ENCODE measurements around the gene PPEF1. TPM values are rescaled to one million over a fixed set of nuclear protein-coding genes. Genes with fewer than 3 reads are reported as not detected.

Gene PPEF1
- total RNA-seq, 1 experiment from 2014 or later: not detected

- no peak for DNase-seq
- no peaks in the 10 kb centered on the region for H3K4me1 ChIP-seq (ENCODE audit: insufficient read depth, low read length)
- 0 out of 2 replicates have a peak, but pooled peaks cover 3% of the 10 kb centered on the region for H3K27me3 ChIP-seq (ENCODE audit: low read length)
- no peaks in the 10 kb centered on the region for H3K9me3 ChIP-seq (ENCODE audit: low read length)
- no peak overlapping the region for H3K27ac ChIP-seq (ENCODE audit: low read length)
- H3K9ac ChIP-seq (ENCODE audit: low read length): no peak overlapping the region
- TF ChIP-seq EZH2 (IDR thresholded peaks at IDR 0.05; ENCODE audit: low read length, unreplicated experiment): no peak
- no peak for TF ChIP-seq EZH2phosphoT487 (IDR thresholded peaks at IDR 0.05; ENCODE audit: borderline replicate concordance, low read length)
- no peak for TF ChIP-seq CTCF (conservative IDR thresholded peaks at IDR 0.05; ENCODE audit: low read depth, low read length)
- intact Hi-C loops (cut with micrococcal nuclease): no loop called here
- H3K4me2 ChIP-seq (ENCODE audit: low read length): no peak overlapping the region
- H4K20me1 ChIP-seq (ENCODE audit: low read length): no peaks in the 10 kb centered on the region
- POLR2A ChIA-PET (ENCODE audit: unreplicated experiment): no interaction called here
- no peaks in the 10 kb centered on the region for H3K79me2 ChIP-seq (ENCODE audit: low read length)
- H3K36me3 ChIP-seq (ENCODE audit: low read depth, low read length): no peaks in the 10 kb centered on the region
- no peak overlapping the region for H3K4me3 ChIP-seq (ENCODE audit: low read length)
- CTCF ChIA-PET: no interaction called here
- no peak overlapping the region for H2AFZ ChIP-seq (ENCODE audit: low read length)
- H3F3A ChIP-seq (ENCODE audit: low read length, unreplicated experiment): no peaks in the 10 kb centered on the region
- BruUV-seq (replicated peaks): no TSS peak
- no peaks in the 10 kb centered on the region for H3K9me2 ChIP-seq (replicated peaks; ENCODE audit: low read length)
- ATAC-seq: no peak
Measured at GRCh38 chrX:18753631-18754030, 46.2 kb downstream of the PPEF1 start.

GRCh38 chrX:18755651-18756050, 48.2 kb downstream of the PPEF1 start:
- no peak for DNase-seq
- Histone ChIP-seq H3K4me2 (ENCODE audit: low read length) (no peak overlapping the region), H3K9me2 (replicated peaks; ENCODE audit: low read length) (no peaks in the 10 kb centered on the region), H3K9ac (ENCODE audit: low read length) (no peak overlapping the region), H3K27me3 (ENCODE audit: low read length) (0 out of 2 replicates have a peak, but pooled peaks cover 3% of the 10 kb centered on the region), H3K4me1 (ENCODE audit: insufficient read depth, low read length) (no peaks in the 10 kb centered on the region), H3K36me3 (ENCODE audit: low read depth, low read length) (no peaks in the 10 kb centered on the region), H3K79me2 (ENCODE audit: low read length) (no peaks in the 10 kb centered on the region), H3K4me3 (ENCODE audit: low read length) (no peak overlapping the region), H3K9me3 (ENCODE audit: low read length) (no peaks in the 10 kb centered on the region), H3F3A (ENCODE audit: low read length, unreplicated experiment) (no peaks in the 10 kb centered on the region), H3K27ac (ENCODE audit: low read length) (no peak overlapping the region), H2AFZ (ENCODE audit: low read length) (no peak overlapping the region), H4K20me1 (ENCODE audit: low read length) (no peaks in the 10 kb centered on the region)
- POLR2A ChIA-PET (ENCODE audit: unreplicated experiment): no interaction called here
- no peak for TF ChIP-seq EZH2 (IDR thresholded peaks at IDR 0.05; ENCODE audit: low read length, unreplicated experiment)
- no peak for TF ChIP-seq CTCF (conservative IDR thresholded peaks at IDR 0.05; ENCODE audit: low read depth, low read length)
- CTCF ChIA-PET: no interaction called here
- no TSS peak for BruUV-seq (replicated peaks)
- no peak for ATAC-seq
- intact Hi-C loops (cut with micrococcal nuclease): no loop called here

- Histone ChIP-seq H3K27ac (ENCODE audit: low read length) (no peak overlapping the region), H3K27me3 (ENCODE audit: low read length) (no peaks in the 10 kb centered on the region)
- no TSS peak for BruUV-seq (replicated peaks)
Measured at GRCh38 chrX:18757956-18758932, 50.8 kb downstream of the PPEF1 start.

More at GRCh38 chrX:18757956-18758932, 50.8 kb downstream of the PPEF1 start:
- Histone ChIP-seq H3K9me3 (ENCODE audit: low read length) (no peaks in the 10 kb centered on the region), H3K4me2 (ENCODE audit: low read length) (no peak overlapping the region), H3K4me3 (ENCODE audit: low read length) (no peak overlapping the region), H3K36me3 (ENCODE audit: low read depth, low read length) (no peaks in the 10 kb centered on the region), H2AFZ (ENCODE audit: low read length) (no peak overlapping the region), H3F3A (ENCODE audit: low read length, unreplicated experiment) (no peaks in the 10 kb centered on the region), H3K9ac (ENCODE audit: low read length) (no peak overlapping the region), H4K20me1 (ENCODE audit: low read length) (no peaks in the 10 kb centered on the region), H3K79me2 (ENCODE audit: low read length) (no peaks in the 10 kb centered on the region), H3K9me2 (replicated peaks; ENCODE audit: low read length) (no peaks in the 10 kb centered on the region), H3K4me1 (ENCODE audit: insufficient read depth, low read length) (no peaks in the 10 kb centered on the region)
- ATAC-seq (no peak), DNase-seq (no peak)
- CTCF ChIA-PET: no interaction called here
- no peak for TF ChIP-seq CTCF (conservative IDR thresholded peaks at IDR 0.05; ENCODE audit: low read depth, low read length)
- no peak for TF ChIP-seq EZH2 (IDR thresholded peaks at IDR 0.05; ENCODE audit: low read length, unreplicated experiment)
- no peak for TF ChIP-seq EZH2phosphoT487 (IDR thresholded peaks at IDR 0.05; ENCODE audit: borderline replicate concordance, low read length)
- intact Hi-C loops (cut with micrococcal nuclease): no loop called here
- POLR2A ChIA-PET (ENCODE audit: unreplicated experiment): no interaction called here

Measured in PC-3 (cell line).